Measurements from ENCODE around the gene ZFP90. TPM values are rescaled to one million over a fixed set of nuclear protein-coding genes. Genes with fewer than 3 reads are reported as not detected.

The ZFP90 gene
- total RNA-seq, 2 donors from 2014 or later: 20.4 to 33.2 TPM

- peaks cover 25% of the 10 kb centered on the region for H3K27me3 ChIP-seq (ENCODE audit: control insufficient read depth, insufficient read depth, low read length, poor library complexity, severe bottlenecking)
- peaks cover 27% of the 10 kb centered on the region for H3K9me3 Mint-ChIP-seq
- H3K4me3 ChIP-seq (ENCODE audit: low read length): no peak overlapping the region
- no peak overlapping the region for H3K9ac ChIP-seq (ENCODE audit: extremely low read depth, low read length, poor library complexity, severe bottlenecking)
- H3K9me3 ChIP-seq (ENCODE audit: control insufficient read depth, low read length): peaks cover 18% of the 10 kb centered on the region
- no peak overlapping the region for H3K4me3 Mint-ChIP-seq
- 95 to 96% methylated on average over 19 to 29 of the region's 29 CpGs for WGBS, 2 experiments (ENCODE audit: insufficient coverage in 1 of 2, insufficient read length in 1 of 2)
- TF ChIP-seq, protein P1, sequence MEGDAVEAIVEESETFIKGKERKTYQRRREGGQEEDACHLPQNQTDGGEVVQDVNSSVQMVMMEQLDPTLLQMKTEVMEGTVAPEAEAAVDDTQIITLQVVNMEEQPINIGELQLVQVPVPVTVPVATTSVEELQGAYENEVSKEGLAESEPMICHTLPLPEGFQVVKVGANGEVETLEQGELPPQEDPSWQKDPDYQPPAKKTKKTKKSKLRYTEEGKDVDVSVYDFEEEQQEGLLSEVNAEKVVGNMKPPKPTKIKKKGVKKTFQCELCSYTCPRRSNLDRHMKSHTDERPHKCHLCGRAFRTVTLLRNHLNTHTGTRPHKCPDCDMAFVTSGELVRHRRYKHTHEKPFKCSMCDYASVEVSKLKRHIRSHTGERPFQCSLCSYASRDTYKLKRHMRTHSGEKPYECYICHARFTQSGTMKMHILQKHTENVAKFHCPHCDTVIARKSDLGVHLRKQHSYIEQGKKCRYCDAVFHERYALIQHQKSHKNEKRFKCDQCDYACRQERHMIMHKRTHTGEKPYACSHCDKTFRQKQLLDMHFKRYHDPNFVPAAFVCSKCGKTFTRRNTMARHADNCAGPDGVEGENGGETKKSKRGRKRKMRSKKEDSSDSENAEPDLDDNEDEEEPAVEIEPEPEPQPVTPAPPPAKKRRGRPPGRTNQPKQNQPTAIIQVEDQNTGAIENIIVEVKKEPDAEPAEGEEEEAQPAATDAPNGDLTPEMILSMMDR (conservative IDR thresholded peaks at IDR 0.05): no peak
- H3K27ac Mint-ChIP-seq: no peak overlapping the region
- H3K27me3 Mint-ChIP-seq (ENCODE audit: insufficient read depth): peaks cover 59% of the 10 kb centered on the region
- H3K36me3 ChIP-seq (ENCODE audit: control insufficient read depth, insufficient read depth, low read length): no peaks in the 10 kb centered on the region
- peaks cover 3% of the 10 kb centered on the region for H3K4me1 Mint-ChIP-seq
- no peaks in the 10 kb centered on the region for H3K36me3 Mint-ChIP-seq (ENCODE audit: low read depth)
- no peaks in the 10 kb centered on the region for H3K4me1 ChIP-seq (ENCODE audit: control insufficient read depth, insufficient read depth, low read length)
- H3K27ac ChIP-seq (ENCODE audit: low read depth, low read length): no peak overlapping the region
- no peak for DNase-seq
Observed at GRCh38 chr16:68526782-68527145, 12.3 kb upstream of the ZFP90 start.

DNA sequence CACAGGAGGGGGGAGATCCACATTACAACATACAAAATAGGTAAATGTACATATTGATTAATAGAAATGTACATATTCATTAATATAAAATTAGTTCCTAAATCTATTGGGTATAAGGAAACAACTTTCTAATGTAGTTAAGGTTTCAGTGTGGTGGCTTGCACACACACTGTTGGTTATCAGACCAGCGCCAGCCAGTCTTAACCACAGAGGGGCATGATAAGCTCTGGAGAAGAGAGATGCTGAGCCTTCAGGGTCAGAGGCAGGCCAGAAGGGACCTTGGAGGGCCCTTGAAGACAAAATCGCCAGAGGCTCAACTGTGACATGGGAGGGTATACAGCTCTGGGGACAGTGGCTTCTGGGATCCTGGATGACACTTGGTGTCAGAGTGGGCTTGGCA lies 10.9 kb upstream of the ZFP90 start:
- peaks cover 35% of the 10 kb centered on the region for H3K9me3 Mint-ChIP-seq

GRCh38 chr16:68528686-68529379 lies 10.3 kb upstream of the ZFP90 start:
- H3K4me3 ChIP-seq (ENCODE audit: low read length): no peak overlapping the region
- H3K36me3 ChIP-seq (ENCODE audit: control insufficient read depth, insufficient read depth, low read length): no peaks in the 10 kb centered on the region
- DNase-seq: peak; percentile 98
- H3K9ac ChIP-seq (ENCODE audit: extremely low read depth, low read length, poor library complexity, severe bottlenecking): no peak overlapping the region
- H3K27me3 ChIP-seq (ENCODE audit: control insufficient read depth, insufficient read depth, low read length, poor library complexity, severe bottlenecking): peaks cover 25% of the 10 kb centered on the region
- H3K27me3 Mint-ChIP-seq (ENCODE audit: insufficient read depth): peaks cover 62% of the 10 kb centered on the region
- H3K36me3 Mint-ChIP-seq (ENCODE audit: low read depth): peaks cover 10% of the 10 kb centered on the region
- peaks cover 41% of the 10 kb centered on the region for H3K9me3 Mint-ChIP-seq
- whole genome bisulfite sequencing, 2 experiments (ENCODE audit: insufficient coverage in 1 of 2, insufficient read length in 1 of 2): 23 to 32% methylated on average over 20 to 29 of the region's 29 CpGs
- H3K9me3 ChIP-seq (ENCODE audit: control insufficient read depth, low read length): peaks cover 24% of the 10 kb centered on the region
- H3K27ac ChIP-seq (ENCODE audit: low read depth, low read length): no peak overlapping the region
- peaks cover 3% of the 10 kb centered on the region for H3K4me1 Mint-ChIP-seq
- no peaks in the 10 kb centered on the region for H3K4me1 ChIP-seq (ENCODE audit: control insufficient read depth, insufficient read depth, low read length)
- H3K4me3 Mint-ChIP-seq: peak overlapping the region; percentile 67
- H3K27ac Mint-ChIP-seq: no peak overlapping the region
- TF ChIP-seq, protein P1 (conservative IDR thresholded peaks at IDR 0.05): peak; percentile 98

More for the DNA sequence above, 10.9 kb upstream of the ZFP90 start:
- Mint-ChIP-seq H3K27ac (no peak overlapping the region), H3K4me1 (peaks cover 3% of the 10 kb centered on the region), H3K27me3 (ENCODE audit: insufficient read depth) (peaks cover 67% of the 10 kb centered on the region), H3K4me3 (no peak overlapping the region), H3K36me3 (ENCODE audit: low read depth) (peaks cover 4% of the 10 kb centered on the region)
- H3K4me3 ChIP-seq (ENCODE audit: low read length): no peak overlapping the region
- H3K36me3 ChIP-seq (ENCODE audit: control insufficient read depth, insufficient read depth, low read length): no peaks in the 10 kb centered on the region
- no peak overlapping the region for H3K9ac ChIP-seq (ENCODE audit: extremely low read depth, low read length, poor library complexity, severe bottlenecking)
- TF ChIP-seq, protein P1 (conservative IDR thresholded peaks at IDR 0.05): no peak
- WGBS, 2 experiments (ENCODE audit: insufficient coverage in 1 of 2, insufficient read length in 1 of 2): 85 to 94% methylated on average over 2 of the region's 2 CpGs
- H3K4me1 ChIP-seq (ENCODE audit: control insufficient read depth, insufficient read depth, low read length): no peaks in the 10 kb centered on the region
- peaks cover 25% of the 10 kb centered on the region for H3K27me3 ChIP-seq (ENCODE audit: control insufficient read depth, insufficient read depth, low read length, poor library complexity, severe bottlenecking)
- DNase-seq: no peak
- no peak overlapping the region for H3K27ac ChIP-seq (ENCODE audit: low read depth, low read length)
- H3K9me3 ChIP-seq (ENCODE audit: control insufficient read depth, low read length): peaks cover 18% of the 10 kb centered on the region

Measured in endodermal cell (in vitro differentiated cells).